Measurements from ENCODE around the gene SNAPIN.

Gene SNAPIN

GRCh38 chr1:153626477-153626903 is 32.0 kb upstream of the SNAPIN start:
- no peak for DNase-seq (ENCODE audit: low read depth)
- TF ChIP-seq CTCF (IDR thresholded peaks at IDR 0.05; ENCODE audit: low read length, missing control alignments), result no peak
- H3K4me3 ChIP-seq (replicated peaks; ENCODE audit: low read depth, low read length), result peak overlapping the region; percentile 76

- DNase-seq (ENCODE audit: low read depth), result peak; percentile 96
- H3K4me3 ChIP-seq (replicated peaks; ENCODE audit: low read depth, low read length), result peak within 1 kb of the TSS; percentile 76
- peak; percentile 66 for TF ChIP-seq CTCF (IDR thresholded peaks at IDR 0.05; ENCODE audit: low read length, missing control alignments)
These were observed 31.4 kb upstream of the SNAPIN start, which contains the start of gene S100A13 for GRCh38 chr1:153626904-153627714. Gene S100A13, minus strand, starts transcription at chr1:153627505. Its CDS starts 1,033 bp downstream, at chr1:153626472.

- peak within 1 kb of the TSS; percentile 76 for H3K4me3 ChIP-seq (replicated peaks; ENCODE audit: low read depth, low read length)
- DNase-seq (ENCODE audit: low read depth), result no peak
- no peak for TF ChIP-seq CTCF (IDR thresholded peaks at IDR 0.05; ENCODE audit: low read length, missing control alignments)
These were observed 30.5 kb upstream of the SNAPIN start, which contains the start of gene S100A1 for GRCh38 chr1:153627715-153628626. Gene S100A1, plus strand, starts transcription at chr1:153628434. Its CDS starts 2,088 bp downstream, at chr1:153630522.

- DNase-seq (ENCODE audit: low read depth), result no peak
- H3K4me3 ChIP-seq (replicated peaks; ENCODE audit: low read depth, low read length), result no peak overlapping the region
- no peak for TF ChIP-seq CTCF (IDR thresholded peaks at IDR 0.05; ENCODE audit: low read length, missing control alignments)
These were observed 29.7 kb upstream of the SNAPIN start for GRCh38 chr1:153628638-153629342.

GRCh38 chr1:153629343-153629665 is 29.2 kb upstream of the SNAPIN start:
- no peak for DNase-seq (ENCODE audit: low read depth)
- TF ChIP-seq CTCF (IDR thresholded peaks at IDR 0.05; ENCODE audit: low read length, missing control alignments), result no peak
- H3K4me3 ChIP-seq (replicated peaks; ENCODE audit: low read depth, low read length), result no peak overlapping the region

GRCh38 chr1:153629971-153630370 is 28.5 kb upstream of the SNAPIN start:
- no peak for DNase-seq (ENCODE audit: low read depth)

More at GRCh38 chr1:153629971-153630370, 28.5 kb upstream of the SNAPIN start:
- no peak overlapping the region for H3K4me3 ChIP-seq (replicated peaks; ENCODE audit: low read depth, low read length)
- TF ChIP-seq CTCF (IDR thresholded peaks at IDR 0.05; ENCODE audit: low read length, missing control alignments), result no peak
